Astrocyte (in vitro differentiated cells and primary cell): ENCODE data around the gene PAFAH1B2. TPM values are rescaled to one million over a fixed set of nuclear protein-coding genes. Genes with fewer than 3 reads are reported as not detected.

Source experiments
- DNase-seq: peaks from one replicate; pipeline ENCODE4 v3.0.0-alpha.2; 2010; ENCODE audit warnings: low read depth
- FAIRE-seq: peaks from 2 replicates; lab custom pipeline; 2011; peaks lifted over from hg19 to GRCh38; lab: Jason Lieb, UNC
- H2AFZ ChIP-seq: 2 replicates; pipeline ENCODE4 v1.6.0; 2012; ENCODE audit warnings: low read depth, low read length, inconsistent platforms
- H3K27ac ChIP-seq: 2 replicates; pipeline ENCODE4 v1.5.1; 2011; ENCODE audit warnings: low read depth, low read length, inconsistent platforms
- H3K27me3 ChIP-seq: 2 replicates; pipeline ENCODE4 v1.6.0; 2011; ENCODE audit warnings: low read length, inconsistent platforms; ENCODE audit not compliant: insufficient read depth
- H3K36me3 ChIP-seq: 2 replicates; pipeline ENCODE4 v1.5.1; 2011; ENCODE audit warnings: low read length, inconsistent platforms; ENCODE audit not compliant: insufficient read depth
- H3K4me1 ChIP-seq: 2 replicates; pipeline ENCODE4 v1.5.1; 2011; ENCODE audit warnings: low read length, inconsistent platforms; ENCODE audit not compliant: insufficient read depth
- H3K4me2 ChIP-seq: 2 replicates; pipeline ENCODE4 v1.6.0; 2012; ENCODE audit warnings: low read length, inconsistent platforms
- H3K4me3 ChIP-seq: 2 replicates; pipeline ENCODE4 v1.5.1; 2011; ENCODE audit warnings: low read depth, mild to moderate bottlenecking, low read length, inconsistent platforms; ENCODE audit not compliant: insufficient read depth
- H3K79me2 ChIP-seq: 2 replicates; pipeline ENCODE4 v1.6.0; 2012; ENCODE audit warnings: mild to moderate bottlenecking, low read length, inconsistent platforms; ENCODE audit not compliant: insufficient read depth
- H3K9ac ChIP-seq: 2 replicates; pipeline ENCODE4 v1.6.0; 2012; ENCODE audit warnings: mild to moderate bottlenecking, low read length, inconsistent platforms
- H3K9me3 ChIP-seq: 2 replicates; pipeline ENCODE4 v1.5.1; 2012; ENCODE audit warnings: low read depth, mild to moderate bottlenecking, low read length, inconsistent platforms; ENCODE audit not compliant: insufficient read depth
- H4K20me1 ChIP-seq: 2 replicates; pipeline ENCODE4 v1.6.0; 2012; ENCODE audit warnings: low read length, inconsistent platforms; ENCODE audit not compliant: insufficient read depth
- H3K27ac Mint-ChIP-seq: one replicate; pipeline ENCODE4 v1.8.0; 2021; ENCODE audit warnings: mild to moderate bottlenecking, mixed read lengths; ENCODE audit not compliant: unreplicated experiment
- H3K27me3 Mint-ChIP-seq: one replicate; pipeline ENCODE4 v1.8.0; 2021; ENCODE audit warnings: low read depth, mixed read lengths; ENCODE audit not compliant: unreplicated experiment
- H3K36me3 Mint-ChIP-seq: one replicate; pipeline ENCODE4 v1.8.0; 2021; ENCODE audit warnings: low read depth, mixed read lengths; ENCODE audit not compliant: unreplicated experiment
- H3K4me1 Mint-ChIP-seq: one replicate; pipeline ENCODE4 v1.8.0; 2021; ENCODE audit warnings: low read depth, mixed read lengths; ENCODE audit not compliant: unreplicated experiment
- H3K4me3 Mint-ChIP-seq: one replicate; pipeline ENCODE4 v1.8.0; 2021; ENCODE audit warnings: mild to moderate bottlenecking, moderate library complexity, mixed read lengths; ENCODE audit not compliant: unreplicated experiment
- H3K9me3 Mint-ChIP-seq: one replicate; pipeline ENCODE4 v1.8.0; 2021; ENCODE audit warnings: mild to moderate bottlenecking, mixed read lengths; ENCODE audit not compliant: unreplicated experiment
- EZH2 ChIP-seq: IDR thresholded peaks from 2 replicates; pipeline ENCODE4 v1.6.1; 2012; ENCODE audit warnings: mild to moderate bottlenecking, low read length, inconsistent platforms; ENCODE audit not compliant: insufficient read depth
- total RNA-seq: library from RNA; stranded (reverse); gene quantifications from 2 replicates; pipeline ENCODE4 v1.2.1, GENCODE V29; 2021
- TF ChIP-seq, protein P1 (sequence below): IDR thresholded peaks from 2 replicates; pipeline ENCODE4 v1.5.1; 2011; ENCODE audit warnings: low read depth, mild to moderate bottlenecking, inconsistent platforms, low read length, moderate library complexity; ENCODE audit not compliant: insufficient read depth

Gene PAFAH1B2
- total RNA-seq, 1 donor from 2014 or later: 142 TPM

DNA sequence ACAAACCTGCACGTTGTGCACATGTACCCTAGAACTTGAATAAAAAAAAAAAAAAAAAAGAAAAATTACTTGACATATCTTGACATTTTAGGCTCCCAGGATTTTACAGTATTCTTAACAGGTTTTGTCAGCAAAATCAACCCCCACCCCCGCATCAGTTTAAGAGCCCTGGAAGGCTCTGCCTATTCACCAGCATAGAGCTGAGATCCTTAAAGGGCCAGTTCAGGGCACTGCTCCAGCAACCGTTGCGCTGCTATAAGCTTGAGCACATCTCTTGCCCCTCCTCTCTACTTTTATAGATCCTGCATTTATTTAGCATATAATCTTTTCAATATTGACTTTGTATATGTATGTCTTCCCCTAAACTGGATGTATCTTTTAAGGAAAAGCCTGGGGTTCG lies 697 bp upstream of the PAFAH1B2 start:
- peak overlapping the region; percentile 95 for H3K9ac ChIP-seq
- peak overlapping the region; percentile 100 for H2AFZ ChIP-seq
- peaks cover 19% of the 10 kb centered on the region for H3K4me1 Mint-ChIP-seq
- H4K20me1 ChIP-seq: peaks cover 38% of the 10 kb centered on the region
- DNase-seq: peak; percentile 45
- peak overlapping the region; percentile 92 for H3K4me2 ChIP-seq
- H3K36me3 Mint-ChIP-seq: peaks cover 9% of the 10 kb centered on the region
- no peaks in the 10 kb centered on the region for H3K27me3 ChIP-seq
- no peak for TF ChIP-seq EZH2
- TF ChIP-seq, protein P1, sequence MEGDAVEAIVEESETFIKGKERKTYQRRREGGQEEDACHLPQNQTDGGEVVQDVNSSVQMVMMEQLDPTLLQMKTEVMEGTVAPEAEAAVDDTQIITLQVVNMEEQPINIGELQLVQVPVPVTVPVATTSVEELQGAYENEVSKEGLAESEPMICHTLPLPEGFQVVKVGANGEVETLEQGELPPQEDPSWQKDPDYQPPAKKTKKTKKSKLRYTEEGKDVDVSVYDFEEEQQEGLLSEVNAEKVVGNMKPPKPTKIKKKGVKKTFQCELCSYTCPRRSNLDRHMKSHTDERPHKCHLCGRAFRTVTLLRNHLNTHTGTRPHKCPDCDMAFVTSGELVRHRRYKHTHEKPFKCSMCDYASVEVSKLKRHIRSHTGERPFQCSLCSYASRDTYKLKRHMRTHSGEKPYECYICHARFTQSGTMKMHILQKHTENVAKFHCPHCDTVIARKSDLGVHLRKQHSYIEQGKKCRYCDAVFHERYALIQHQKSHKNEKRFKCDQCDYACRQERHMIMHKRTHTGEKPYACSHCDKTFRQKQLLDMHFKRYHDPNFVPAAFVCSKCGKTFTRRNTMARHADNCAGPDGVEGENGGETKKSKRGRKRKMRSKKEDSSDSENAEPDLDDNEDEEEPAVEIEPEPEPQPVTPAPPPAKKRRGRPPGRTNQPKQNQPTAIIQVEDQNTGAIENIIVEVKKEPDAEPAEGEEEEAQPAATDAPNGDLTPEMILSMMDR: no peak
- H3K27ac ChIP-seq: peak overlapping the region; percentile 86
- peak overlapping the region; percentile 91 for H3K4me3 Mint-ChIP-seq
- H3K36me3 ChIP-seq: peaks cover 4% of the 10 kb centered on the region
- H3K9me3 ChIP-seq: no peaks in the 10 kb centered on the region
- no peaks in the 10 kb centered on the region for H3K9me3 Mint-ChIP-seq
- peaks cover 2% of the 10 kb centered on the region for H3K27me3 Mint-ChIP-seq
- H3K27ac Mint-ChIP-seq: peak overlapping the region; percentile 91
- H3K4me3 ChIP-seq: peak overlapping the region; percentile 92
- peaks cover 47% of the 10 kb centered on the region for H3K79me2 ChIP-seq
- FAIRE-seq: no peak
- H3K4me1 ChIP-seq: peaks cover 21% of the 10 kb centered on the region

DNA sequence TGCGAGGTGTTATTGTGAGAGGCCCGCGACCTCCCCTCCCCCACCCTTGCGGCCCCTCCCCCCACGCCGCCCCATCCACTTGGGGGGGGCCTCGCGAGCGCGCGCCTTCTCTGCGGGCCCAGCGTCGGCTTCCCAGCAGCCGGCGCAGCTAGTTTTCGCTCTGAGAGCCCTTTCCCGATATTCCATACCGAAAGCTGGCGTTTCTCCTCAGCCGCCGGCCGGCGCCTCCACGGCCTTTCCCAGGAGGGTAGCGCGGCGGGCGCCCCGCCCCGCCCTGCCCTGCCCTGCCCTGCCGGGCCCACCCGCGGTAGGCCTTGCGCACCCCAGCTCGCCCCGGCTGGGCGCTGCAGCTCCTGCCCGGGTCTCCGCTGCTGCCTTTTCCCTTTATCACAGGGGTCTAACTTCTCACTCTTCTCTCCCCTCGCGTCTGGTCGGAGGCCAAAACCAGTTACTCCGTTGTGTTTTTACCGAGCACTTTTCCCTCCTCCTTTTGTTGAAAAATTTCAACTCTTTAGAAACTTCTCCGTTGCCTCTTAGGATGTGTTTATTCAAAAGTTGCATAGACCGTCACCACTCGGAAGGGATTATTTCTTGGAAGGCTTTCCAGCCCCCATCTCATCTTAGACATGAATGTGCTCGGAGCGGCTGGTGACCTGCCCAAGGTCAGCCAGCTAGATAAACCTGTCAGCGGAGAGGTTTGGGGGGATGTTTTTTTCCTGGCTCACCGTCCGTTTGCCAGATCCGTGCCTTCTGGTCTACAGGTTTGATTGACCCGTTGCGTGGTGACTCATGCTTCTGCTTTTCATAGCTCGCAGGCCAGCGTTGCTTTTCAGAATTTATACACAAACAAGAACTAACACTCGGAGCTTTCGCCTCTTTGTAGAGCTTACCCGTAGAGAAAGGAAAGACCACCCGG lies 648 bp downstream of the PAFAH1B2 start:
- Mint-ChIP-seq H3K27me3 (peaks cover 2% of the 10 kb centered on the region), H3K36me3 (peaks cover 9% of the 10 kb centered on the region), H3K9me3 (no peaks in the 10 kb centered on the region), H3K4me1 (peaks cover 19% of the 10 kb centered on the region), H3K4me3 (peak overlapping the region; percentile 100), H3K27ac (peak overlapping the region; percentile 97)
- Histone ChIP-seq H3K9ac (peak overlapping the region; percentile 95), H2AFZ (peak overlapping the region; percentile 100), H3K9me3 (no peaks in the 10 kb centered on the region), H3K27me3 (no peaks in the 10 kb centered on the region), H3K79me2 (peaks cover 59% of the 10 kb centered on the region), H3K36me3 (peaks cover 4% of the 10 kb centered on the region), H3K4me2 (peak overlapping the region; percentile 92), H3K4me1 (peaks cover 21% of the 10 kb centered on the region), H4K20me1 (peaks cover 49% of the 10 kb centered on the region), H3K4me3 (peak overlapping the region; percentile 92), H3K27ac (peak overlapping the region; percentile 86)
- FAIRE-seq (no peak), DNase-seq (peak; percentile 73)
- TF ChIP-seq, protein P1: no peak
- no peak for TF ChIP-seq EZH2

DNA sequence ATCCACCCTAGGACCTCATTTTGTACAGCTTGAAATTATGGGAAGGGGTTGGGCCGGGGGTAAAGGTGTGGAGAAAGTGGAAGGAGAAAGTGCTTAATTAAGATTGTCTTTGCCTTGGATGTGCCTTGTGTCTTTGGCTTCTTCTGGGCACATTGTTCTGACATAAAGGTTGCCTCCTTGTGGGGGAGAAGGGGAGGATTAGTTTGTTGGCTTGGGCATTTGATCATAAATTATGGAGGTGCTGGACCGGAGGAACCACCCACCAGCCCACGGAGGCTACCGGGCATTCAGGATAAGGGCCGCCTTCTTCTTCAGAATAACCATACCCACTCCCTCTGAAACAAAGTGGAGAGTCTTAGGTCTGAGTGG lies 1.3 kb downstream of the PAFAH1B2 start:
- H3K4me3 Mint-ChIP-seq: peak overlapping the region; percentile 100
- DNase-seq (peak; percentile 38), FAIRE-seq (no peak)
- peak overlapping the region; percentile 92 for H3K4me3 ChIP-seq
- peak overlapping the region; percentile 92 for H3K4me2 ChIP-seq
- TF ChIP-seq EZH2: no peak
- TF ChIP-seq, protein P1: peak; percentile 13
- H3K4me1 Mint-ChIP-seq: peaks cover 19% of the 10 kb centered on the region
- H3K36me3 ChIP-seq: peaks cover 4% of the 10 kb centered on the region
- H3K27ac Mint-ChIP-seq: peak overlapping the region; percentile 97
- H3K9me3 ChIP-seq: no peaks in the 10 kb centered on the region
- H2AFZ ChIP-seq: no peak overlapping the region
- peaks cover 21% of the 10 kb centered on the region for H3K4me1 ChIP-seq
- H3K79me2 ChIP-seq: peaks cover 66% of the 10 kb centered on the region
- H3K36me3 Mint-ChIP-seq: peaks cover 9% of the 10 kb centered on the region
- H3K9ac ChIP-seq: peak overlapping the region; percentile 95
- peaks cover 2% of the 10 kb centered on the region for H3K27me3 Mint-ChIP-seq
- H4K20me1 ChIP-seq: peaks cover 55% of the 10 kb centered on the region
- H3K9me3 Mint-ChIP-seq: no peaks in the 10 kb centered on the region
- no peaks in the 10 kb centered on the region for H3K27me3 ChIP-seq
- peak overlapping the region; percentile 86 for H3K27ac ChIP-seq
